Measurements from ENCODE around the gene PDLIM1. TPM values are rescaled to one million over a fixed set of nuclear protein-coding genes. Genes with fewer than 3 reads are reported as not detected.

Gene PDLIM1
- total RNA-seq, 1 donor from 2014 or later: 358 TPM

DNA sequence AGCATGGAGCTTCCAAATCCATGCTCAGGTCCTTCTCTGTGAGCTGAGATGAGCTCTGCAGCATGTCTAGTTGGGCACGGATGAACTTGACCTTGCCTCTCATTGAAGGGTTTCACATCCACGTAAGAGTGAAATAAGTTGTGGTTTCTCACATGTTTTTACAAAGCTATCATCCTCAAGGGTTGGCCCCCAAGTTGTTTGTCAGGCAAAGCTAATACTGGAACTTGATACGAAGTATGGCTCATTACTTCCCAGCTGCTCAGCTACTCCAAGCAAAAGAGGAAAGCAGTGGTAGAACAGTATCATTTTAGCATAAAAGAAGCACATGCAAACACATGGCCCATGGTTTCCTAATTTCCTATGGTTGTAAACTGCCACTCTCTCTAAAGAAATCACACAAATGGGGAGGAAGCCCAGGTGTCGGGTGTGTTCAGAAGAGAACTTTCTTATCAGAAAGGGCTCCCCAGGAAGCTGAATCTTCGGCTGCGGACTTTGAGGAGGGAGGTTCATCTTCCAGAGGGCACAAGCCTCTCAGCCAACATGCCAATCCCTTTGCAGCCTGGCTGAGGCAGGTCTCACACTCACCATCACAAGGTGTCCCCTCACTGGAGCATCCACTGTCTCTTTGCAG is 45.3 kb downstream of the PDLIM1 start:
- Histone ChIP-seq H3K4me3 (no peak overlapping the region), H3K27me3 (ENCODE audit: low read depth) (no peaks in the 10 kb centered on the region), H3K9me3 (replicated peaks) (no peaks in the 10 kb centered on the region), H3K36me3 (peaks cover 65% of the 10 kb centered on the region), H3K4me1 (peaks cover 66% of the 10 kb centered on the region), H3K27ac (replicated peaks) (no peak overlapping the region)
- no peak for DNase-seq
- TF ChIP-seq, protein P1, sequence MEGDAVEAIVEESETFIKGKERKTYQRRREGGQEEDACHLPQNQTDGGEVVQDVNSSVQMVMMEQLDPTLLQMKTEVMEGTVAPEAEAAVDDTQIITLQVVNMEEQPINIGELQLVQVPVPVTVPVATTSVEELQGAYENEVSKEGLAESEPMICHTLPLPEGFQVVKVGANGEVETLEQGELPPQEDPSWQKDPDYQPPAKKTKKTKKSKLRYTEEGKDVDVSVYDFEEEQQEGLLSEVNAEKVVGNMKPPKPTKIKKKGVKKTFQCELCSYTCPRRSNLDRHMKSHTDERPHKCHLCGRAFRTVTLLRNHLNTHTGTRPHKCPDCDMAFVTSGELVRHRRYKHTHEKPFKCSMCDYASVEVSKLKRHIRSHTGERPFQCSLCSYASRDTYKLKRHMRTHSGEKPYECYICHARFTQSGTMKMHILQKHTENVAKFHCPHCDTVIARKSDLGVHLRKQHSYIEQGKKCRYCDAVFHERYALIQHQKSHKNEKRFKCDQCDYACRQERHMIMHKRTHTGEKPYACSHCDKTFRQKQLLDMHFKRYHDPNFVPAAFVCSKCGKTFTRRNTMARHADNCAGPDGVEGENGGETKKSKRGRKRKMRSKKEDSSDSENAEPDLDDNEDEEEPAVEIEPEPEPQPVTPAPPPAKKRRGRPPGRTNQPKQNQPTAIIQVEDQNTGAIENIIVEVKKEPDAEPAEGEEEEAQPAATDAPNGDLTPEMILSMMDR (IDR thresholded peaks at IDR 0.05; ENCODE audit: borderline replicate concordance): no peak
- intact Hi-C loops (cut with micrococcal nuclease): loop anchor here (5.0 kb wide), 1 partner anchor 117 kb away; no protein-coding TSS in a partner anchor

DNA sequence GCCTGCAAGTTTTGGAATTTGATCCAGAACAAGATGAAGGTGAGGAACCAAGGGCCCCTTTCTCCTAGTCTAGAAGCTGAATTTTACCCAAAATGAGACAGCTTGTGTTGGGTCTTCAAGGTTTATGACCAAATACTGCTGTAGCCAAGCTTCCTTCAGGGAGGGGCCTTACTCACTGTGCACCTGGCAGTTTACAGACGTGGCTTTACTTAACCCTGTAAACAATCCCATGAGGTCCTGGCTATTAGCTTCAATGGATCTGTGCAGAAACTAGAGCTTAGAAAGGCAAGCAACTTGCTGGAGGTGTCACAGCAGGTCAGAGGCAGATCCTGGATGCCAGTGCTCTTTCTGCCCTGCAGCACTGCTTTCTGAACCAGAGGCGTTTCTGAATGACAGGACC is 46.7 kb downstream of the PDLIM1 start:
- Histone ChIP-seq H3K9me3 (replicated peaks) (no peaks in the 10 kb centered on the region), H3K27me3 (ENCODE audit: low read depth) (no peaks in the 10 kb centered on the region), H3K27ac (replicated peaks) (no peak overlapping the region), H3K4me1 (peaks cover 52% of the 10 kb centered on the region), H3K36me3 (peaks cover 78% of the 10 kb centered on the region), H3K4me3 (no peak overlapping the region)
- intact Hi-C loops (cut with micrococcal nuclease): no loop called here
- no peak for DNase-seq
- TF ChIP-seq, protein P1 (IDR thresholded peaks at IDR 0.05; ENCODE audit: borderline replicate concordance): no peak

DNA sequence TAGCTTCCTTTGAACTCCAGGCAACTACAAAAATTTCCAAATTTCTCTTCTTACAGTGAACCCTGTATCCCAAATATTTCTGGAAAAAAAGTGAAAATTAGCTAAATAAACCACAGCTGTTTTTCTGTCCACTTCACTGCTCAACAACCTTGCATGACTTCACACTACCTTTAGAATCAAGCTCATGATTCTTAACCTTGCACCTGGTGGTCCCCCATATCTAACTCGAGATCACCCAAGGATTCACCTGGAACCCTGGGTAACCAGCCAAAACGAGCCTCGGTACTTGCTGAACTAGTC is 47.5 kb downstream of the PDLIM1 start:
- Histone ChIP-seq H3K4me3 (no peak overlapping the region), H3K27ac (replicated peaks) (no peak overlapping the region), H3K9me3 (replicated peaks) (no peaks in the 10 kb centered on the region), H3K27me3 (ENCODE audit: low read depth) (no peaks in the 10 kb centered on the region), H3K4me1 (peaks cover 44% of the 10 kb centered on the region), H3K36me3 (peaks cover 86% of the 10 kb centered on the region)
- no peak for DNase-seq
- TF ChIP-seq, protein P1 (IDR thresholded peaks at IDR 0.05; ENCODE audit: borderline replicate concordance): no peak
- intact Hi-C loops (cut with micrococcal nuclease): no loop called here

DNA sequence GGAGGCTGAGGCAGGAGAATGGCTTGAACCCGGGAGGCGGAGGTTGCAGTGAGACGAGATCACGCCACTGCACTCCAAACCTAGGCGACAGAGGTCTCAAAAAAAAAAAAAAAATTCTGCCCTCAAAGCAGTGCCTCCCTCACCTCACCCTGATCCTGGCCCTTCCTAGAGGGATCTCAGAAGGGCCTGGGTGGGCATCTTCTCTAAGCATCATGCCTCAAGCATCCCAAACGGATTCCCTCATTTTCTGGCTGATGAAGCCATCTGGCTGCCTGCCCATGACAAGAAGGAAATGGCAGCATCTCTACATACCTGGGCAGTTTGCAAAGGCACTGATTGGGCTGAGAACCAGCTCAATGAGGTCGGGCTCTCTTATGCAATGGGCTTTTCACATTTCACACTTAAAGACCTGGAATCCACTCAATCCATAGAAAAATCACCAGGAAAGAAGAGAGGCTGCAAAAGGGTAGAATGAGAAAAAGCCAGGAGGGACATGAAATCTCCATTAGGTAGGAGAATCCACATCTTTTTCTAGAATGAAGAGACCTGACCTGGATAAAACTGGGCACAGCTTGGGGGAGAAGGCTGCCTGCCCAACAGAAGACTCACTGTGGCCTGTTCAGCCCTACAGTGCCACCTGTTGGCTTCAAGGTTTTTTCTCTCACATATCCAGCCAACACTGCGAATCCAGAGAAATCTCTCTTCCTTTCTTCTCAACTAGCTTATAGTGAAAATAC is 48.1 kb downstream of the PDLIM1 start:
- H3K4me1 ChIP-seq: peaks cover 44% of the 10 kb centered on the region
- DNase-seq: no peak
- peaks cover 91% of the 10 kb centered on the region for H3K36me3 ChIP-seq
- no peak overlapping the region for H3K27ac ChIP-seq (replicated peaks)
- no peak overlapping the region for H3K4me3 ChIP-seq
- H3K9me3 ChIP-seq (replicated peaks): no peaks in the 10 kb centered on the region
- TF ChIP-seq, protein P1 (IDR thresholded peaks at IDR 0.05; ENCODE audit: borderline replicate concordance): peak; percentile 52
- intact Hi-C loops (cut with micrococcal nuclease): no loop called here
- no peaks in the 10 kb centered on the region for H3K27me3 ChIP-seq (ENCODE audit: low read depth)

DNA sequence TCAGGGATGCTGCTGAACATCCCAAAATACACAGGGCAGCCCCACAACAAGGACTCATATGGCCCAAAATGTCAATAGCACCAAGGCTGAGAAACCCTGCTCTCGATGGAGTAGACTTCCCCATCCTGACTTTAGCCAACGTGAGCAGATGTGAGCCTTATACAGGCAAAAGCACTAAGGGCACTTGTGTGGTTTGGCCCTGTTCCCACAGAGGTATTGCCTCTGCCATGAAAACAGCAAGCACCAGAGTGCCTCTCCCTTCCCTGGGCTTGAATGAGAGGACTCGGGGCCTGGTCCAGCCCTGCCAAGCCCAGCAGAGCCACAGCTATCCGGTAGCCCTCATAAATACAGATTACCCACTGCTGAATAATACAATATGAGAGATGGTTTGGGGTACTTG is 49.3 kb downstream of the PDLIM1 start:
- no peak for DNase-seq
- peaks cover 40% of the 10 kb centered on the region for H3K4me1 ChIP-seq
- H3K27ac ChIP-seq (replicated peaks): no peak overlapping the region
- intact Hi-C loops (cut with micrococcal nuclease): no loop called here
- no peak overlapping the region for H3K4me3 ChIP-seq
- TF ChIP-seq, protein P1 (IDR thresholded peaks at IDR 0.05; ENCODE audit: borderline replicate concordance): no peak
- H3K27me3 ChIP-seq (ENCODE audit: low read depth): no peaks in the 10 kb centered on the region
- H3K36me3 ChIP-seq: peaks cover 98% of the 10 kb centered on the region
- H3K9me3 ChIP-seq (replicated peaks): no peaks in the 10 kb centered on the region

All from left ventricle myocardium inferior (tissue), 1 donor.